ENCODE results near the gene ANP32A. TPM values are rescaled to one million over a fixed set of nuclear protein-coding genes. Genes with fewer than 3 reads are reported as not detected.

Gene ANP32A
- total RNA-seq, 4 donors from 2014 or later = 33.1 to 65.1 (median 41.1) TPM

GRCh38 chr15:68774521-68775235 is 46.0 kb downstream of the ANP32A start:
- Histone ChIP-seq H3K9me3 (no peaks in the 10 kb centered on the region), H3K27me3 (no peaks in the 10 kb centered on the region), H3K36me3 (peaks cover 0 to 22% (median 6%) of the 10 kb centered on the region in 3 donors), H3K27ac (peak overlapping the region in 2 of 4 donors; percentile 83), H3K4me3 (no peak overlapping the region), H3K4me1 (peaks cover 0 to 25% (median 15%) of the 10 kb centered on the region in 4 donors)
- TF ChIP-seq POLR2A (IDR thresholded peaks at IDR 0.05) (no peak), EP300 (IDR thresholded peaks at IDR 0.05) (no peak)
- TF ChIP-seq, protein P1, sequence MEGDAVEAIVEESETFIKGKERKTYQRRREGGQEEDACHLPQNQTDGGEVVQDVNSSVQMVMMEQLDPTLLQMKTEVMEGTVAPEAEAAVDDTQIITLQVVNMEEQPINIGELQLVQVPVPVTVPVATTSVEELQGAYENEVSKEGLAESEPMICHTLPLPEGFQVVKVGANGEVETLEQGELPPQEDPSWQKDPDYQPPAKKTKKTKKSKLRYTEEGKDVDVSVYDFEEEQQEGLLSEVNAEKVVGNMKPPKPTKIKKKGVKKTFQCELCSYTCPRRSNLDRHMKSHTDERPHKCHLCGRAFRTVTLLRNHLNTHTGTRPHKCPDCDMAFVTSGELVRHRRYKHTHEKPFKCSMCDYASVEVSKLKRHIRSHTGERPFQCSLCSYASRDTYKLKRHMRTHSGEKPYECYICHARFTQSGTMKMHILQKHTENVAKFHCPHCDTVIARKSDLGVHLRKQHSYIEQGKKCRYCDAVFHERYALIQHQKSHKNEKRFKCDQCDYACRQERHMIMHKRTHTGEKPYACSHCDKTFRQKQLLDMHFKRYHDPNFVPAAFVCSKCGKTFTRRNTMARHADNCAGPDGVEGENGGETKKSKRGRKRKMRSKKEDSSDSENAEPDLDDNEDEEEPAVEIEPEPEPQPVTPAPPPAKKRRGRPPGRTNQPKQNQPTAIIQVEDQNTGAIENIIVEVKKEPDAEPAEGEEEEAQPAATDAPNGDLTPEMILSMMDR (IDR thresholded peaks at IDR 0.05) = no peak
- WGBS, 2 donors = 90 to 91% methylated on average over 3 of the region's 3 CpGs
- peak in 1 of 2 donors; percentile 53 for DNase-seq (ENCODE audit: low spot score in 2 of 2)

- WGBS, 2 donors = 89 to 96% methylated on average over 4 of the region's 4 CpGs
- H3K4me3 ChIP-seq = no peak overlapping the region
- peaks cover 0 to 16% (median under 1%) of the 10 kb centered on the region in 3 donors for H3K36me3 ChIP-seq
- no peaks in the 10 kb centered on the region for H3K27me3 ChIP-seq
- TF ChIP-seq, protein P1 (IDR thresholded peaks at IDR 0.05) = no peak
- TF ChIP-seq POLR2A (IDR thresholded peaks at IDR 0.05) = no peak
- TF ChIP-seq EP300 (IDR thresholded peaks at IDR 0.05) = no peak
- DNase-seq (ENCODE audit: low spot score in 2 of 2) = no peak
- H3K4me1 ChIP-seq = peaks cover 0 to 25% (median 15%) of the 10 kb centered on the region in 4 donors
- no peak overlapping the region for H3K27ac ChIP-seq
- no peaks in the 10 kb centered on the region for H3K9me3 ChIP-seq
Measured at GRCh38 chr15:68774120-68774519, 46.6 kb downstream of the ANP32A start.

DNA sequence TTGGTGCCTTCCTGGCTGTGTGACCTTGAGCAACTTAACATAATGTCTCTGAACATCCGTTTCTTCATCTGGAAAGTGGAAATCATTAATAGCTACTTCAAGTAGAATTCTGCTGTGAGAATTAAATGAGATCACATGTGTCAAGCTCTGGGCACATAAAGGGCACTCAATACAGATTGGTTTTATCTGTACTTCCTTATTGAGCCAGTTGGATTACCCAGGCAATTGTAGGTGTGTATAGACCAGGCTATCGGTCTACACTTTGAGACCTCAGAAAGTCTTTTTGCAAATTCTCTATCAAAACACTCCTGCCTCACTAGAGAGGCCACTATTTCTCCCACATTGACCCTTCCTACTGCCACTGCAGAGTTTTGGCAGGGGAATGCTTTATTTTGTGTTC is 47.7 kb downstream of the ANP32A start:
- DNase-seq (ENCODE audit: low spot score in 2 of 2) = no peak
- H3K27me3 ChIP-seq = no peaks in the 10 kb centered on the region
- peaks cover 0 to 8% (median 0%) of the 10 kb centered on the region in 3 donors for H3K36me3 ChIP-seq
- no peaks in the 10 kb centered on the region for H3K9me3 ChIP-seq
- no peak overlapping the region for H3K4me3 ChIP-seq
- H3K4me1 ChIP-seq = peaks cover 0 to 25% (median 15%) of the 10 kb centered on the region in 4 donors
- H3K27ac ChIP-seq = no peak overlapping the region
- TF ChIP-seq POLR2A (IDR thresholded peaks at IDR 0.05) (no peak), EP300 (IDR thresholded peaks at IDR 0.05) (no peak)
- TF ChIP-seq, protein P1 (IDR thresholded peaks at IDR 0.05) = no peak
- WGBS, 2 donors = 81 to 88% methylated on average over 2 of the region's 2 CpGs

DNA sequence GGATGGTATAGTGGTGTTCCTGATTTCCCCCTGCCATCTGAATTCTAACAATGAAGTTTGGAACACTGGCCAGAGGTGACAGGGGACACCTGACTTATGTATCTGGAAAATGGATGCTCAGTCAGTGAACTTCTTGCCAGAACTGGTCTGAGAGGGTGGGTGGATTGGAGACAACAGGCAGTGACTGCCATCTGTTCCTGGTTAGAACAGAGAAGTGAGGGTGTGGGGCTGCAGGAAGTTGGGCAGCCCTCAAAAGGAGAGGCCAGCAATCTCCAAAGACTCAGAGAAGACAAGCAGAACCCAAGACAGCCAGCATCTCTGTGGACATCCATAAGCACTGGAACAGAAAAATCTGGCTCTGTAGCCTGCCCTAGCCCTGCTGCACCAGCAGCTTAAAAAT is 50.5 kb downstream of the ANP32A start:
- Histone ChIP-seq H3K27me3 (no peaks in the 10 kb centered on the region), H3K27ac (no peak overlapping the region), H3K9me3 (no peaks in the 10 kb centered on the region), H3K4me1 (peaks cover 0 to 8% (median 3%) of the 10 kb centered on the region in 4 donors), H3K36me3 (no peaks in the 10 kb centered on the region), H3K4me3 (no peak overlapping the region)
- TF ChIP-seq EP300 (IDR thresholded peaks at IDR 0.05) (no peak), POLR2A (IDR thresholded peaks at IDR 0.05) (no peak)
- TF ChIP-seq, protein P1 (IDR thresholded peaks at IDR 0.05) = no peak
- no peak for DNase-seq (ENCODE audit: low spot score in 2 of 2)

DNA sequence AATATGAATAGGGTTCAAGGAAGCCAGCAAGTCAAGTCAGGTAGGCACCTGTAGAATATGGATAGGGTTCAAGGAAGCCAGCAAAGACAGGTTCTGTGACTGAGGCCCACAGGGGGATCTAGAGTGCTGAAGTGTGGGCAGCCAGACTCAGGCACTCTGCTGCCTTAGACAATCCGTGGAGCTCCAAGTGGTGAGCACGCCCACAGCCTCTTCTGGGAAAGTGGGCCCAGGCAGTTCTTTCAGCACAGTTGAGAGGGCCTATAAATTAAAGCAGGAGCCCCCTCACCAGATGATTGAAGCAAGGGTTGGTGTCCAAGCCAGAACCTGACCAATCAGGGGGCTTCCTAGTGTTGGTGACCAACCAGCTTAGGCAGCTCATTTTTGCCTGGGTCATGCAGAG is 51.0 kb downstream of the ANP32A start:
- WGBS, 2 donors = 85 to 100% methylated on average over 2 of the region's 2 CpGs
- no peaks in the 10 kb centered on the region for H3K27me3 ChIP-seq
- DNase-seq (ENCODE audit: low spot score in 2 of 2) = no peak

More for the DNA sequence above, 51.0 kb downstream of the ANP32A start:
- no peaks in the 10 kb centered on the region for H3K9me3 ChIP-seq
- H3K36me3 ChIP-seq = no peaks in the 10 kb centered on the region
- no peak overlapping the region for H3K4me3 ChIP-seq
- peaks cover 0 to 3% (median under 1%) of the 10 kb centered on the region in 4 donors for H3K4me1 ChIP-seq
- no peak overlapping the region for H3K27ac ChIP-seq
- TF ChIP-seq POLR2A (IDR thresholded peaks at IDR 0.05) (no peak), EP300 (IDR thresholded peaks at IDR 0.05) (no peak)
- TF ChIP-seq, protein P1 (IDR thresholded peaks at IDR 0.05) = no peak
